Upper lobe of left lung (tissue), 6 donors: ENCODE data around the gene SSC4D. TPM values are rescaled to one million over a fixed set of nuclear protein-coding genes. Genes with fewer than 3 reads are reported as not detected.
"Not testable (repeated sequence)": the region's sequence is repeated elsewhere in the genome, so short reads cannot be mapped to it uniquely, and the experiment has no call there.

Experiments used
- ATAC-seq, 2 donors: fragments of 200-7000 bp; cut with Tn5 transposase; one replicate each; pipeline ENCODE4 v1.9.1; 2022; ENCODE audit warnings: mild to moderate bottlenecking in 2 of 2, moderate library complexity in 2 of 2; ENCODE audit not compliant: low FRiP score in 2 of 2
- DNase-seq, 2 donors: peaks; one replicate each; pipeline ENCODE4 v3.0.0-alpha.2; 2019 to 2020
- H3K27ac ChIP-seq, 4 donors: fragments of 200-600 bp; sonication (generic); one replicate each; pipeline ENCODE4 v1.5.1; 2016 to 2019
- H3K27me3 ChIP-seq, 4 donors: fragments of 200-600 bp; sonication (generic); one replicate each; pipeline ENCODE4 v1.5.1; 2017 to 2019
- H3K36me3 ChIP-seq, 4 donors: fragments of 200-600 bp; sonication (generic); one replicate each; pipeline ENCODE4 v1.5.1; 2016 to 2019
- H3K4me1 ChIP-seq, 4 donors: fragments of 200-600 bp; sonication (generic); one replicate each; pipeline ENCODE4 v1.5.1; 2018 to 2019
- H3K4me3 ChIP-seq, 4 donors: fragments of 200-600 bp; sonication (generic); one replicate each; pipeline ENCODE4 v1.5.1; 2017 to 2019; ENCODE audit warnings: mild to moderate bottlenecking in 2 of 4, moderate library complexity in 1 of 4
- H3K9me3 ChIP-seq, 4 donors: fragments of 200-600 bp; sonication (generic); one replicate each; pipeline ENCODE4 v1.5.1; 2018 to 2019
- EP300 ChIP-seq, 4 donors: sonication (generic); formaldehyde crosslinking; IDR thresholded peaks; one replicate each; pipeline ENCODE4 v1.5.1; 2017; ENCODE audit warnings: antibody characterized with exemption in 4 of 4, control low read depth in 2 of 4
- POLR2A ChIP-seq, 4 donors: fragments of 450-650 bp; IDR thresholded peaks; one replicate each; pipeline ENCODE4 v1.5.1; 2016 to 2017; ENCODE audit warnings: antibody characterized with exemption in 4 of 4, mild to moderate bottlenecking in 2 of 4
- POLR2AphosphoS5 ChIP-seq, 2 donors: sonication (generic); formaldehyde crosslinking; IDR thresholded peaks; one replicate each; pipeline ENCODE4 v1.5.1; 2017; ENCODE audit warnings: antibody characterized with exemption in 2 of 2
- WGBS, 2 donors: methylation state at CpG; one replicate each; pipeline ENCODE4 v1.1.5; 2017 to 2018; 5-methylcytosine and 5-hydroxymethylcytosine counted together
- total RNA-seq, 6 donors: library from RNA; depleted of rRNA in 4 of 6; stranded (reverse); fragments of >200 nt in 4 of 6; gene quantifications; one replicate each; pipeline versions ENCODE4 v1.1.0 to v1.2.1, GENCODE V29; 2016 to 2021
- TF ChIP-seq, protein P1 (sequence below), 6 experiments: fragments of 450-650 bp in 4 of 6; fragments of 200-600 bp in 2 of 6; sonication (generic) in 2 of 6; IDR thresholded peaks; one replicate each; pipeline ENCODE4 v1.5.1; 2016 to 2019; ENCODE audit warnings: antibody characterized with exemption in 6 of 6
- donor health status: DM: no; HTN: no; CAD: no; lungs with moderate emphysema.
- donor health status: DM: no; HTN: yes; CAD: no; lungs with severe emphysema.

The SSC4D gene
- total RNA-seq, 6 donors from 2014 or later = 1.7 to 2.1 (median 1.9) TPM; not detected in 1

DNA sequence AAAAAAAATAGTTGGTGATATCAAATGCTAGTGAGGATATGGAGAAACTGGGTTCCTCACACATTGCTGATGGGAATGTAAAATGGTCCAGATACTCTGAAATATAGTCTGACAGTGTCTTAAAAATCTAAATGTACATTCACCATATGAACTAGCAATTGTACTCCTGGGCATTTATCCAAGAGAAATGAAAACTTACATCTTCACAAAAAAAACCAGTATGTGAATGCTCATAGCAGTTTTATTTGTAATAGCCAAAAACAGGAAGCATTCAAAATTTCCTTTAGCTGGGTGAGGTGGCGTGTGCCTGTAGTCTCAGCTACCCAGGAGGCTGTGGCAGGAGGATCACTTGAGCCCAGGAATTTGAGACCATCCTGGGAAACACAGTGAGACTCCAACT is 2.1 kb upstream of the SSC4D start:
- Histone ChIP-seq H3K9me3 (no peaks in the 10 kb centered on the region), H3K4me1 (no peaks in the 10 kb centered on the region), H3K27ac (no peak overlapping the region), H3K27me3 (no peaks in the 10 kb centered on the region), H3K36me3 (no peaks in the 10 kb centered on the region), H3K4me3 (no peak overlapping the region)
- no peak for ATAC-seq
- TF ChIP-seq, protein P1, sequence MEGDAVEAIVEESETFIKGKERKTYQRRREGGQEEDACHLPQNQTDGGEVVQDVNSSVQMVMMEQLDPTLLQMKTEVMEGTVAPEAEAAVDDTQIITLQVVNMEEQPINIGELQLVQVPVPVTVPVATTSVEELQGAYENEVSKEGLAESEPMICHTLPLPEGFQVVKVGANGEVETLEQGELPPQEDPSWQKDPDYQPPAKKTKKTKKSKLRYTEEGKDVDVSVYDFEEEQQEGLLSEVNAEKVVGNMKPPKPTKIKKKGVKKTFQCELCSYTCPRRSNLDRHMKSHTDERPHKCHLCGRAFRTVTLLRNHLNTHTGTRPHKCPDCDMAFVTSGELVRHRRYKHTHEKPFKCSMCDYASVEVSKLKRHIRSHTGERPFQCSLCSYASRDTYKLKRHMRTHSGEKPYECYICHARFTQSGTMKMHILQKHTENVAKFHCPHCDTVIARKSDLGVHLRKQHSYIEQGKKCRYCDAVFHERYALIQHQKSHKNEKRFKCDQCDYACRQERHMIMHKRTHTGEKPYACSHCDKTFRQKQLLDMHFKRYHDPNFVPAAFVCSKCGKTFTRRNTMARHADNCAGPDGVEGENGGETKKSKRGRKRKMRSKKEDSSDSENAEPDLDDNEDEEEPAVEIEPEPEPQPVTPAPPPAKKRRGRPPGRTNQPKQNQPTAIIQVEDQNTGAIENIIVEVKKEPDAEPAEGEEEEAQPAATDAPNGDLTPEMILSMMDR (IDR thresholded peaks at IDR 0.05) = no peak
- TF ChIP-seq POLR2A (IDR thresholded peaks at IDR 0.05) (no peak), POLR2AphosphoS5 (IDR thresholded peaks at IDR 0.05) (no peak), EP300 (IDR thresholded peaks at IDR 0.05) (no peak)
- 48 to 73% methylated on average over 1 of the region's 1 CpG for WGBS, 2 donors
- DNase-seq = no peak

DNA sequence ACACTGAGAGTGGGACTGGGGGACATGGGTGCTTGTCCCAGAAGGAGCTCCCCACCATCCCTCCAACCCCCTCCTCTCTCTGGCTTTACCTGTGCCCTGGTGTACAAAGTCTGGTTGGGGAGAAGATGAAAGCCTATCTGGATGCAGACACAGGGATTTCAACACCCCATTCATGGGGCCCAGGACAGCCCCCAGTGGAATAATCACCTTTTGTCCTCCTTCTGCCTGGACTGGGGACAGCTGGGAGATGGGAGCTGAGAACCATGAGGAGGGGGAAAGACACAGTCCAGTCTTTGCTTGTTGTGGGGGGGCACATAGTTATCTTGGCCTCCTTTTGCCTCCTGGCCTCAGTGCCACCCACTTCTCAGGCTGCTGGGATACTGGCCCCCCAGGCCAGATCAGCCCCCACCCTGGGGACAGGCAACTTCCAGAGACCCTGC is 1.4 kb downstream of the SSC4D start:
- ATAC-seq (no peak), DNase-seq (no peak)
- Histone ChIP-seq H3K27ac (no peak overlapping the region), H3K9me3 (no peaks in the 10 kb centered on the region), H3K27me3 (no peaks in the 10 kb centered on the region), H3K4me3 (no peak overlapping the region), H3K36me3 (no peaks in the 10 kb centered on the region), H3K4me1 (peaks cover 0 to 10% (median 0%) of the 10 kb centered on the region in 4 donors)
- TF ChIP-seq POLR2A (IDR thresholded peaks at IDR 0.05) = no peak

DNA sequence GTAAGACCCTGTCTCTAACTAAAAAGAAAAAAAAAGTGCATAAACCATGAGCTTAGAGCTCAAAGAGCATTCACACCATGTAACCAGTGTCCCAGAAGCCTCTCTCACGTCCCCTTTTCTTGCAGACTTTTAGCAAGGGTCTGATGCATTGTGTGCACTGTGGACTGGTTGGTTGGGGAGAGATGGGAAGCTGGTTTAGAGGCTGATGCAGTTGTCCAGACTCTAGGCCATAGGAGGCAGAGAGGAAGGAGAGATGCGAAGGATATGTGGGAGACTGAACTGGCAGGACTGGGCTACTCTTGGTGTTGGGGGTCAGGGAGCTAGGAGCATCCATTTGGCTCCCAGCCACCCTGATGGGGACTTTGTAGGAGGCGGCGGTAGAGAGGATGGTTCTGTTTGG is 1.8 kb downstream of the SSC4D start:
- H3K4me3 ChIP-seq = no peak overlapping the region
- H3K36me3 ChIP-seq = no peaks in the 10 kb centered on the region
- no peak overlapping the region for H3K27ac ChIP-seq
- no peak for TF ChIP-seq EP300 (IDR thresholded peaks at IDR 0.05)
- TF ChIP-seq, protein P1 (IDR thresholded peaks at IDR 0.05) = no peak
- no peak for TF ChIP-seq POLR2AphosphoS5 (IDR thresholded peaks at IDR 0.05)
- TF ChIP-seq POLR2A (IDR thresholded peaks at IDR 0.05) = no peak
- H3K4me1 ChIP-seq = peaks cover 0 to 10% (median 0%) of the 10 kb centered on the region in 4 donors
- ATAC-seq (peak in 1 of 2 donors; percentile 13), DNase-seq (no peak)
- H3K27me3 ChIP-seq = no peaks in the 10 kb centered on the region
- 82 to 96% methylated on average over 4 of the region's 4 CpGs for WGBS, 2 donors
- no peaks in the 10 kb centered on the region for H3K9me3 ChIP-seq

DNA sequence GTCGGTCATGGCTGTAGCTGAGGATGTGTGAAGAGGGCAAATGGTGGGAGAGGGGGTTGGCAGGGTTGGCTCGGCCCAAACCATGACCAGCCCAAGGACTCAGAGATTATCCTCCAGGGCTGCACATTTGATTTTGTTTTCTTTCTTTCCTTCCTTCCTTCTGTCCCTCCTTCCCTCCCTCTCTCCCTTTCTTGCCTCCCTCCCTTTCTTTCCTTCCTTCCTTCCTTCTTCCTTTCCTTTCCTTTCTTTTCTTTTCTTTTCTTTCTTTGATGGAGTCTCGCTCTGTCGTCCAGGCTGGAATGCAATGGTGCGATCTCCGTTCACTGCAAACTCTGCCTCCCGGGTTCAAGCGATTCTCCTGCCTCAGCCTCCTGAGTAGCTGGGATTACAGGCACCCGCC is 3.8 kb downstream of the SSC4D start:
- TF ChIP-seq POLR2AphosphoS5 (IDR thresholded peaks at IDR 0.05) = no peak
- TF ChIP-seq EP300 (IDR thresholded peaks at IDR 0.05) = no peak
- TF ChIP-seq POLR2A (IDR thresholded peaks at IDR 0.05) = no peak
- TF ChIP-seq, protein P1 (IDR thresholded peaks at IDR 0.05) = no peak
- WGBS, 2 donors = 86 to 90% methylated on average over 9 of the region's 9 CpGs
- H3K27me3 ChIP-seq = no peaks in the 10 kb centered on the region

DNA sequence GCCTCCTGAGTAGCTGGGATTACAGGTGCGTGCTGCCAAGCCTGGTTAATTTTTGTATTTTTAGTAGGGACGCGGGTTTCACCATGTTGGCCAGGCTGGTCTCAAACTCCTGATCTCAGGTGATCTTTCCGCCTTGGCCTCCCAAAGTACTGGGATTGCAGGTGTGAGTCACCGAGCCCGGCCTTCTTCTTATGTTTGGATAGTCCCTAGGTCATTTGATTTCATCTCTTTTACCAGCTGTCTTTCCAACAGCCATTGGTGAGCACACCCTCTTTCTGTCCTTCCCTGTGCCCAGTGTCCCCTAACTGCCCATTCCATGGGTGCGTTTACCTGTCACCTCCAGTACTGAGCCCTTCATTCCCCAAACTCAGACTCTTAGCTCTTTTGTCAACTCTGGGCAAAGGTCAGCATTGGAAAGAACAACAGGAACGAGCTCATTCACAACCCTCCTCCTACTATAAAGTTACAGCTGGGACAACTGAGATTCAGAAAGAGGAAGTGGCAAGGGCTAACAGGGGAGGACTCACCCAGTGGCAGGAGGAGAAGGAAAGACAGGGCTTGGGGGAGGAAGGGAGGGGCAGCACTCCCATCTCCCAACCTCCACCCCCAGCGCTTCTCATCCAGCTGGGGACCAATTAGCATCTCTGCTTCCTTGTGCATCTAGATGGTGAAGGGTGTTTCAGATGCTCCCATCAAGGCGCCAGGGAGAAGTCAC is 5.6 kb downstream of the SSC4D start:
- Histone ChIP-seq H3K27ac (peak overlapping the region in 3 of 4 donors; percentile 7 to 67 (median 23)), H3K9me3 (no peaks in the 10 kb centered on the region), H3K4me1 (peaks cover 0 to 10% (median 0%) of the 10 kb centered on the region in 4 donors), H3K27me3 (no peaks in the 10 kb centered on the region), H3K36me3 (no peaks in the 10 kb centered on the region), H3K4me3 (no peak overlapping the region)
- WGBS, 2 donors = 80 to 85% methylated on average over 10 of the region's 10 CpGs
- ATAC-seq = peak; percentile 19 to 81
- TF ChIP-seq POLR2AphosphoS5 (IDR thresholded peaks at IDR 0.05) (no peak), EP300 (IDR thresholded peaks at IDR 0.05) (no peak), POLR2A (IDR thresholded peaks at IDR 0.05) (no peak)
- TF ChIP-seq, protein P1 (IDR thresholded peaks at IDR 0.05) = no peak
- DNase-seq = peak in 1 of 2 donors; percentile 53

More for the DNA sequence above, 3.8 kb downstream of the SSC4D start:
- DNase-seq (no peak), ATAC-seq (no peak)
- no peak overlapping the region for H3K27ac ChIP-seq
- no peaks in the 10 kb centered on the region for H3K36me3 ChIP-seq
- H3K9me3 ChIP-seq = no peaks in the 10 kb centered on the region
- peaks cover 0 to 10% (median 0%) of the 10 kb centered on the region in 4 donors for H3K4me1 ChIP-seq
- H3K4me3 ChIP-seq = no peak overlapping the region

DNA sequence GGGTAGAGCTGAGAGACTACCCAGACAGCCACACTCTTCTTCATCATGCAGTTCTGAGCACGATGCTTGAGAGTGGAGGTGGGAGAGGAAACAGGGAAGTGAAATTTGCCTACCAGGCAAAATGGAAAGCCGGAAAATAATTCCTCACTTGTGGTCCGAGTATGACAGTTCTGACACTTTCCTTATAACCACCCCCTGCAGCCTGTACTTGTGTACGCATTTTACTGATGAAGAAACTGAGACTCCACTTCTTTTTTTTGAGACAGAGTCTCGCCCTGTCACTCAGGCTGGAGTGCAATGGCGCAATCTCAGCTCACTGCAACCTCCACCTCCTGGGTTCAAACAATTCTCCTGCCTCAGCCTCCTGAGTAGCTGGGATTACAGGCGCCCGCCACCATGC is 6.4 kb downstream of the SSC4D start:
- 49 to 80% methylated on average over 8 of the region's 8 CpGs for WGBS, 2 donors
- not testable (repeated sequence) for H3K36me3 ChIP-seq, H3K4me3 ChIP-seq, DNase-seq, H3K27me3 ChIP-seq, H3K9me3 ChIP-seq
- Histone ChIP-seq H3K27ac (peak overlapping the region in 2 of 4 donors; percentile 23 to 67), H3K4me1 (peaks cover 0 to 10% (median 0%) of the 10 kb centered on the region in 4 donors)
- peak in 1 of 2 donors; percentile 74 for ATAC-seq
